GM10847 (cell line): ENCODE measurements around the gene EFNA4.
A peak's percentile ranks its signal among the peaks of the same experiment; 100 is the strongest.

Experiments used
- POLR2A ChIP-seq: IDR thresholded peaks from 2 replicates; pipeline ENCODE4 v1.6.1; 2011; ENCODE audit not compliant: insufficient read length; ENCODE audit errors: extremely low read depth

EFNA4 gene

DNA sequence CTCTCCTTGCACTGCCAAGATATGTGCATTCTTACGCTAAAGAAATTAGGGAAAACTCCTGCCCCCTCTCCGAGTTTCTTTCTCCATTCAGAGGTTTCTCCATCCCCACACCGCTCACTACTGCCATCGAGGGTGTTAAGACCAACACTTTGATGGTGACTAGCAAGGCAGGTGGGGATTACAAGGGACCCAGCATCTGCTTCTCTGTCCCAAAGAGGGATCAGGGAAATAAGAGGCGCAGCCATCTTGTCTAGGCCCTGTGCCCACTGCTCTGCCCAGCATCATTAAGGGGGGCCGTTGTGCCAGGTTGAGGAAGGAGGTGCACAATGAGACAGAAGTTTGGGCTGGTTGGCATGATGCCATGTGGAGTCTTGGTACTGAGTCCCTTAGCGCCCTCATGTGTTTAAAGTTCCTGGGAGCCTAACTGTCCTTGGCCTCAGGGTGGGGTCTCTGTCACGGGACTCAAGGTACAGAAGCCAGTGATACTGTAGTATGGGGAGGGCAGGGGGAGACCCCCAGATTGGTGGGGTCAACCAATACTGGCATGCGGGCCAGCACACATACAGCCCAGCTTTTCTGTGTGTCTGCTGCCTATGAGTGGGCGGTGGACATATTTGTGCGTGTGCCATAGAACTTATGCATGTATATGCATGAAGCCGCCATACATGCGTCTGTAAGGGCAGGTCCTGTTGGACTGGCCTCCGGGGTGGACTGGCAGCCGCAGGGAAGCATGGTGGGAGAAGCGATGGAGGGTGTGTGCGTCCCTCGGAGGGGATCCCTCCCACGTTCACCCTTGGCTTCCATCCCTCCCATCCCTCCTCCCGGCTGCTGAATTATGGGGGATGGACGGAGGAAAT lies 20.6 kb downstream of the EFNA4 start:
- TF ChIP-seq POLR2A: no peak

DNA sequence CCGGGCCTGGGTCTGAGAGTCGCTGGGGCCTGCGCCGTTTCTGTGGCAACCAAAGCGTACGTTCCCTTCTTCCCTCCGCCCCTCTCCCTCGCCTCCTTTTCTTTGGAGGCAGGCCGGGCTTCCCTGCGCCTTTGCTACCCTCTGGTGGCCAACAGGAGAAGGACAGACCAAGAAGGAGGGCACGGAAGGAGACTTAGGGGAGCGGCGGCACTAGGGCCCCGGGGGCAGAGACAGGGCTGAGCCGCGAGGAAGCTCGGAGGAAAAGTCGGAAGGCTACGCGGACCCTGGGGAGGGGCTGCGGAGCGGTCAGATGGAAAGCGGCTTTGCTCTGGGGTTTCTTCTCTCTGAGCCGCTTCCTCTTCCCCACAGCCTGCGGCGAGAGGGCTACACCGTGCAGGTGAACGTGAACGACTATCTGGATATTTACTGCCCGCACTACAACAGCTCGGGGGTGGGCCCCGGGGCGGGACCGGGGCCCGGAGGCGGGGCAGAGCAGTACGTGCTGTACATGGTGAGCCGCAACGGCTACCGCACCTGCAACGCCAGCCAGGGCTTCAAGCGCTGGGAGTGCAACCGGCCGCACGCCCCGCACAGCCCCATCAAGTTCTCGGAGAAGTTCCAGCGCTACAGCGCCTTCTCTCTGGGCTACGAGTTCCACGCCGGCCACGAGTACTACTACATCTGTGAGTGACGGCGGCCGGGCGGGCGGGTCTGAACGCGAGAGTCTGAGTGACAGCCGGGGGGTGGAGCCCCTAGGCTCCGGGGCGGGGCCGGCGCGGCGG lies 21.4 kb downstream of the EFNA4 start:
- TF ChIP-seq POLR2A: peak; percentile 12

DNA sequence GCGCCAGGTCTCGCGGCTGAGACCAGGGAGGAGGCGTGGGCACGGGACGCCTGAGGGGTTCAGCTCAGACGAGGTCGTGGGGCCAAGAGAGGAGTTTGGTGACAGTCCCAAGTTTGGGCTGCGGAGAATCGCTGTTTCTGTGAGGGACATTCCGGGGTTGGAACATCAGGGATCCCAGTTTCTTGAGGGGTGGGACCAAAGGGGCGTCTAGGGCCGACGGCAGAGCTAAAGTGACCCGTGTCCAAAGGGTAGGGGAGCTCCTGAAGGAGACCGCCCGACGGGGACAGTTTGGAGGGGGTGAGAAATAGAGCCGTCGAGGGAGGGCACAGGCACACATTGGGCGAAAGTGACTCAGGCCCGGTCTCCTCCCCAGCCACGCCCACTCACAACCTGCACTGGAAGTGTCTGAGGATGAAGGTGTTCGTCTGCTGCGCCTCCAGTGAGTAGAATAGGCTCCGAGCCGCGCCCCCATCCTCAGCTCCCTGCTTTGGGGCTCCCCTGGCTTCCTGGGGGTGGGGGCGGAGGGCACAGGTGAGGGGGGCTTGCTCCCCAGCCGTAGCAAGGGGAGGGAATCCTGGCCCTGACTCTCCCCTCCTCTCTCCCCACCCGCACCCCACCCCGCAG lies 22.1 kb downstream of the EFNA4 start:
- TF ChIP-seq POLR2A: no peak

DNA sequence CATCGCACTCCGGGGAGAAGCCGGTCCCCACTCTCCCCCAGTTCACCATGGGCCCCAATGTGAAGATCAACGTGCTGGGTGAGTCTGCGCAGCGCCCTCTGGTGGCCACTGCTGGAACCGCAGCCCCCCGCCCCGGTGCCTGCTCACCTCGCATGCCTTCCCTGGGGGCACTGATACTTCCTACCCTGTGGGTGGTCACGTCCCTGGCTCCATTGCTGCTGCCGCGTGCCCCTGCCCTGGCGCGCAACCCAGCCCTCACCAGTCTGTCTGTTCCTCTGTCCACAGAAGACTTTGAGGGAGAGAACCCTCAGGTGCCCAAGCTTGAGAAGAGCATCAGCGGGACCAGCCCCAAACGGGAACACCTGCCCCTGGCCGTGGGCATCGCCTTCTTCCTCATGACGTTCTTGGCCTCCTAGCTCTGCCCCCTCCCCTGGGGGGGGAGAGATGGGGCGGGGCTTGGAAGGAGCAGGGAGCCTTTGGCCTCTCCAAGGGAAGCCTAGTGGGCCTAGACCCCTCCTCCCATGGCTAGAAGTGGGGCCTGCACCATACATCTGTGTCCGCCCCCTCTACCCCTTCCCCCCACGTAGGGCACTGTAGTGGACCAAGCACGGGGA lies 22.7 kb downstream of the EFNA4 start:
- no peak for TF ChIP-seq POLR2A

DNA sequence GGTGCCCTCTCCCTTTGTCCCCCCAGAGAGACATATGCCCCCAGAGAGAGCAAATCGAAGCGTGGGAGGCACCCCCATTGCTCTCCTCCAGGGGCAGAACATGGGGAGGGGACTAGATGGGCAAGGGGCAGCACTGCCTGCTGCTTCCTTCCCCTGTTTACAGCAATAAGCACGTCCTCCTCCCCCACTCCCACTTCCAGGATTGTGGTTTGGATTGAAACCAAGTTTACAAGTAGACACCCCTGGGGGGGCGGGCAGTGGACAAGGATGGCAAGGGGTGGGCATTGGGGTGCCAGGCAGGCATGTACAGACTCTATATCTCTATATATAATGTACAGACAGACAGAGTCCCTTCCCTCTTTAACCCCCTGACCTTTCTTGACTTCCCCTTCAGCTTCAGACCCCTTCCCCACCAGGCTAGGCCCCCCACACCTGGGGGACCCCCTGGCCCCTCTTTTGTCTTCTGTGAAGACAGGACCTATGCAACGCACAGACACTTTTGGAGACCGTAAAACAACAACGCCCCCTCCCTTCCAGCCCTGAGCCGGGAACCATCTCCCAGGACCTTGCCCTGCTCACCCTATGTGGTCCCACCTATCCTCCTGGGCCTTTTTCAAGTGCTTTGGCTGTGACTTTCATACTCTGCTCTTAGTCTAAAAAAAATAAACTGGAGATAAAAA lies 23.5 kb downstream of the EFNA4 start:
- no peak for TF ChIP-seq POLR2A

DNA sequence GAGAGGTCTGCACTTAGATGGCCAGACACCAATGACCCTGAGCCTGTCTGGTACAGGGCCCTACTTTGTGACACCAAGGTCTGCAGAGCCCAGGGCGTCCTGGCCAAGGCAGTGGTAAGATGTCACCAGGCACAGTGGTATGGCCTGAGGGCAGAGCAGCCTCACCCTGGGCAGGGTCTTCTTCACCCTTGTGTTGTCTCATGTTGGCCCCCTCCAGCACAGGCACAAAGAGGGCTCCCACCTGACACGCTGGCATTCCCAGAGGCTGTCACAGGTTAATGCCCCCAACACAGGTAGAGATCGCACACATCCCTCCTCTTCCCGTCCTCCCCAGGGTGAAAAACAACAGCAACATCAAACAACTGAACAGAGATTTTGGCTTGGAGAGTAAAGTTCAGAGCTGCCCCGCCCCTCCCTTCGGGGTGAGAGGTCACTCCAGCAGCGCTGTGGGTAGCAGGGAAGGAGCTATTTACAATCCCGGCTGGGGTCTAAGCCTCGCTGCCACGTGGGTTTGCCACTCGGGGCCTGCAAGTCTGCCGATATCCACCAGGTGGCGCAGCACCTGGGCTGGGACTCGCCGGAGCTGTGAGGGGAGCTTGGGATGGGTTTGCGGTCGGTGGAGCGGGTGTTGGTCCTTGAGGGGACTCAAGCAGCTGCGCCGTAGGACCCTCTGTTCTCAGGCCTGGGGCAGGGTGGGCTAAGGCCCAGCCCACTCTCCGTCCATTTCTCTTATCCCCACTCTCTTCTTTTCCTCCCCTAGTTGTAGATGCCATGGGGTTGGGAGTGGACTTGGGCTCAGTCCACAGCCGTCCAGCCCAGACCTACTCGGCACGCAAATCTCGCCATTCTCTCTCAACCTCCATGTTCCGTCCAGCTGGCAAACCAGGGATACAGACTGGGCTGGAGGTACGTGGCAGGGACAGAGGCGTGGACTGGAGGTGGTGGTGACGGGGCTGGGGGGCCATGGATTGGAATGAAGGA lies 27.8 kb downstream of the EFNA4 start:
- no peak for TF ChIP-seq POLR2A

DNA sequence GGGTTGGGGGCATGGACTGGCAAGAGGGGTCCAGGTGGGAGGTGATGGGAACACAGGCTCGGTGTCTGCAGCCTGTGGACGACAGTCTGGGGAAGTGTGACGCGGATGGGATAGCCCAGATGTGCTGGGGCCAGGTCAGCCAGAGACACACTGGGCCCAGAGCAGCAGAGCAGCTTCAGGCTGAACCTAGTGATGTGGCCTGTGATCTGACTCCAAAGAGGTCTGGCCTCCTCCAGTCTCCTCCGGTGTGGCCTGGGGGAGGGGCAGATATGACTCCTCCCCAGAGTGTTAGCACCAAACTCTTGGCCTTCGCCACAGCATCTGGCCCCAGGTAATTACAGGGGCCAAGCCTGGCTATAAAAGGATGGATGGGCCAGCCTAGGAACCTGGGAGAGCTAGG lies 28.6 kb downstream of the EFNA4 start:
- no peak for TF ChIP-seq POLR2A

DNA sequence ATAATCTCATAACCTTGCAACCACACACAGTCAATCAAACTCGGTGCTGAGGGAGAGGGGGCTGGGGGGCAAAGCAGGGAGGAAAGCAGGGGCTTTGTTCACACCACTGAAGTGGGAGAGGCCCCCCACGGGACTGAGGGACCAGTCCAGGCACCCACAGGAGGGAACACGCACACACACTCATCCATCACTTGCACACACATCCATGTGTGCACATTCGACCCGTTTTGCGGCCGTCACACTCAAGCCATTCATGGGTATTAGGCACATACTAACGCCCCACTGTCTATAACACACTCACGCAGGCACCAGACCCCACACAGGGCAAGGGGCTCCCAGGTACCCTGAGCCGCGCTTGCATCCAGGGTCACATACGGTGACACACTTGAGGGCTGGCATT lies 29.1 kb downstream of the EFNA4 start:
- TF ChIP-seq POLR2A: no peak

DNA sequence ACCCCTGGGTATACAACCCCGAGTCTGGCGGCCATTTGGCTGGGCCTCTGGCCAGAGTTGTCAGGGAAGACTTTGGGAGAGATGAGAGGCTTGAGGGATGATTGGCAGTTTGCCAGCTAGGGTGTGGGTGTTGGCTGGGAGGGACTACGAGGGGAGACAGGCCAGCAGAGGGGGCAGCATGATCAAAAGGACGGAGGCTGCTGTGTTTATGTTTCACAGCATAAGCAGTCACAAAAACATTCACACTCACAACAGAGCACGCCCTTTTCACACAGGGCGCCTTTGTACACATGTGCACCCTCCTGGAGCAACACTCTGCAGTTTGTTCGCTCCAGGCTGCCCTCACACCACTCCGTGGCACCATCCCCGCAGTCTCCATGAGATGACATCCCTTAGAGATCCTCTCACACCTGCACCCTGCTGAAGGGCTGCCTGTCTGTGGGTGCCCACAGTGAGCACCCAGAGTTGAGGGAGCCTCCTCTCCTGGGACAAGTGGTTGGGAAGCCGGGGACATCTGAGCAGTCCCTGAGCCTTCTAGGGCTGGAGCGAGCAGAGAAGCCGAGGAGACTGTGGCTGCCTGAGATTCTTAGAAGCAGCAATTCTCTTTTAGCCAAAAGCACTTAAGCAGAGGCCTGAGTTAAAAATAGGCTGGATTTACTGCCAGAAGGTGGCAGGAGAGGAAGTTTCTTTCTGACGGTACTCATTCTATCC lies 30.5 kb downstream of the EFNA4 start:
- TF ChIP-seq POLR2A: no peak

DNA sequence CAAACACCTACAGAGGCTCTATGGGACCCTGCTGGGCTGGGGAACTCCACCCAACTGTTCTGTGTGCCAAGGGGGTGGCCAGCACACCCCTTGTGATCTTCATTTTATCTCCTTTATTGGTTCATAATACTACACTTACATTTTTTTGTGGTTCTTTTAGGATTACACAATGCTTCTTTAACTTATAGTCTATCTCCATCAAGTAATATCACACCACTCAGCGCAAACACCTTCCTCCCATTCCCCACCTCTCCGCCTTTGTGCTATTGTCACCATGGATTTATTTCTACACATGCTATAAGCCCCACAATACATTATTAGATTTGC lies 31.0 kb downstream of the EFNA4 start:
- TF ChIP-seq POLR2A: no peak

DNA sequence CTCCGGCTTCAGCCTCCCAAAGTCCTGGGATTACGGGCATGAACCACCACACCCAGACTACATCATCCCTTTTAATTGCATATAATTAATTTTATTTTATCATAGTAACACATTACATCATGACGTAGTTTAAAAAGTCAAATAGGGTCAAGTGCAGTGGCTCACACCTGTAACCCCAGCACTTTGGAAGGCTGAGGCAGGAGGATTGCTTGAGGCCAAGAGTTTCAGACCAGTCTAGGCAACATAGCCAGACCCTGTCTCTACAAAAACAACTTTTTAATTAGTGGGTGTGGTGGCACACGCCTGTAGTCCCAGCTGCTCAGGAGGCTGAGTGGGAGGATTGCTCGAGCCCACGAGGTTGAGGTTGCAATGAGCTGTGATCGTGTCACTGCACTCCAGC lies 35.8 kb downstream of the EFNA4 start:
- no peak for TF ChIP-seq POLR2A

DNA sequence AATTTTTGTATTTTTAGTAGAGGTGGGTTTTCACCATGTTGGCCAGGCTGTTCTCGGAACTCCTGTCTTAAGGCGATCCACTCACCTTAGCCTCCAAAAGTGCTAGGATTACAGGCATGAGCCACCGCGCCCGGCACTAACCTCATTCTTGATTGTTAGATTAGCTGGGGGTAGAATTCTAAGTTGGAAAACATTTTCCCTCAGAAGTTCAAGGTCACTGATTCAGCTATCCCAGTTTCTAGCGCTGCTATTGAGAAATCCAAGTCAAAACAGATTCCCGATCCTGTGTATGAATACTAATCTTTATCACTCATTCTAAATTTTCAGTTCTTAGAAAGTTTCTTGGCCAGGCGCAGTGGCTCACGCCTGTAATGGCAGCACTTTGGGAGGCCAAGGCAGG lies 39.8 kb downstream of the EFNA4 start:
- TF ChIP-seq POLR2A: no peak
